Limb (tissue), 2 donors: ENCODE data around the gene TBC1D7.

ENCODE experiments used
- DNase-seq, 2 donors: peaks; one replicate each; pipeline ENCODE4 v3.0.0-alpha.2; 2016; ENCODE audit errors: extremely low spot score in 2 of 2

Gene TBC1D7

GRCh38 chr6:13319891-13320564, 8.3 kb downstream of the TBC1D7 start:
- DNase-seq, result no peak

- DNase-seq, result no peak
Observed at GRCh38 chr6:13318821-13319220, 9.5 kb downstream of the TBC1D7 start.

- no peak for DNase-seq
Observed at GRCh38 chr6:13315896-13316295, 12.4 kb downstream of the TBC1D7 start.

- no peak for DNase-seq
Observed at GRCh38 chr6:13314806-13315205, 13.5 kb downstream of the TBC1D7 start.

GRCh38 chr6:13311155-13311554, 17.2 kb downstream of the TBC1D7 start:
- DNase-seq, result no peak

- no peak for DNase-seq
Observed at GRCh38 chr6:13308332-13308731, 20.0 kb downstream of the TBC1D7 start.

GRCh38 chr6:13307508-13307995, 20.8 kb downstream of the TBC1D7 start:
- DNase-seq, result no peak

- DNase-seq, result no peak
Observed at GRCh38 chr6:13305791-13306190, 22.5 kb downstream of the TBC1D7 start.

GRCh38 chr6:13305288-13305687, 23.0 kb downstream of the TBC1D7 start:
- no peak for DNase-seq

GRCh38 chr6:13304580-13305260, 23.6 kb downstream of the TBC1D7 start:
- DNase-seq, result no peak

GRCh38 chr6:13304101-13304500, 24.2 kb downstream of the TBC1D7 start:
- no peak for DNase-seq

- DNase-seq, result peak; percentile 66 to 82
Observed at GRCh38 chr6:13303668-13304017, 24.7 kb downstream of the TBC1D7 start.

- peak in 1 of 2 donors; percentile 4 for DNase-seq
Observed at GRCh38 chr6:13302751-13303667, 25.3 kb downstream of the TBC1D7 start.

- DNase-seq, result no peak
Observed at GRCh38 chr6:13302291-13302690, 26.0 kb downstream of the TBC1D7 start.

- no peak for DNase-seq
Observed at GRCh38 chr6:13300643-13301590, 27.4 kb downstream of the TBC1D7 start.

- no peak for DNase-seq
Observed at GRCh38 chr6:13299918-13300317, 28.4 kb downstream of the TBC1D7 start.

- DNase-seq, result no peak
Observed at GRCh38 chr6:13299403-13299821, 28.9 kb downstream of the TBC1D7 start.

GRCh38 chr6:13298446-13298845, 29.9 kb downstream of the TBC1D7 start:
- no peak for DNase-seq

GRCh38 chr6:13297391-13297790, 30.9 kb downstream of the TBC1D7 start:
- DNase-seq, result no peak

- no peak for DNase-seq
Observed at GRCh38 chr6:13296536-13296997, 31.8 kb downstream of the TBC1D7 start.

- no peak for DNase-seq
Observed at GRCh38 chr6:13295576-13295975, 32.8 kb downstream of the TBC1D7 start.
